GM21360 (cell line): ENCODE results near the gene FHL1.
"Not testable (repeated sequence)": the region's sequence is repeated elsewhere in the genome, so short reads cannot be mapped to it uniquely, and the experiment has no call there.

ENCODE experiments used
- ATAC-seq: cut with Tn5 transposase; IDR thresholded peaks from one replicate; pipeline ENCODE4 v1.9.1; 2021; ENCODE audit warnings: mild to moderate bottlenecking, moderate library complexity; ENCODE audit not compliant: unreplicated experiment

FHL1 gene

DNA sequence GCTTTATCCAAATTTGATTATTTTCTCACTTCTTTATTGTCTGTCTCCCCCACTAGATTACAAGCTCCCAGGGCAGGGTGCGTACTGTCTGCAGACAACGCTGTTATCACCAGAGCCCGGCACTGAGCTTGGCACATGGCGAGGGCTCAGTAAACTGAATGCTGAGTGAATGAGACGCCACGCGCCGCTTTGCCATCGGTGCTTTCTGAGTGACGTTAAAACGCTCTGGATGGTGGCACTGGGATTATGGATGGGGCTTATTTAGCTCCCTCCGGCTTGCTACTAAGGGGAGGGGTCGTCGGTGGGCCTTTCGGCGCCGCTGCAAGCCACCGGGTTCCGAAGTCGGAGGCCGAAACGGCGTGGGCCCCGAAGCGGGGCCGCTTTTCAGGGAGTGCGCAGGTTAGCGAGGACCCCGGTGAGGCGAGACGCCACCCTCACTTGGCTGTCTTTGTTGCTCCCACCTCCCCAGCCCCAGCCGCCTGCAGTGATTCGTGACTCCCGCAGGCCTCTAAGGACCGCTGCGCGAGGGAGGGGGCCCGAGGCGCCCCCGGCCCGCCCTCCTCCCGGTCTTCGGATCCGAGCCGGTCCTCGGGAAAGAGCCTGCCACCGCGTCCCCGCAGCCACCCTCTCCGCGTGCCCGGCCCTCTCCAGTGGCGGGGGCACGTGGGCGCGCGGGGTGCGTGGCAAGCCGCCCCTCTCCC lies 569 bp upstream of the FHL1 start:
- ATAC-seq: no peak

DNA sequence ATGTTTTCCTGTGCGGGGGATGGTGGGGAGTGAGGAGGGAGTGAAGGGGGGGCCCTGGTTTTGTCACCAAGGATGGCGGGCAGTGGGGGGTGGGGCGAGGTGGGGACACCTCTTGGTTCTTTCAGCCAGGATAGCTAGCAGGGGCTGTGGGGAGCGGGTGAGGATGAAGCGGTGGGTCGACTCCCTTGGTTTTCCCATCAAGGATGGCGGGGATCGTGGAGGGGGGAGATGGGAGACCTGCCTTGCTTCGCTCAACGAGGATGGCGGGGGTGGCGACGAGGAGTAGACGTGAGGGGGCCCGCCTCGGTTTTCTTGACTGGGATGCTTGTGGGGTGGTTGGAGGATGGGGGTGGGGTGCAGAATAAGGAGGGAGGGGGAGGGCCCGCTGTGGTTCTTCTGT lies 643 bp downstream of the FHL1 start:
- no peak for ATAC-seq

- ATAC-seq: no peak
Measured at GRCh38 chrX:136148391-136148790, 1.1 kb downstream of the FHL1 start.

DNA sequence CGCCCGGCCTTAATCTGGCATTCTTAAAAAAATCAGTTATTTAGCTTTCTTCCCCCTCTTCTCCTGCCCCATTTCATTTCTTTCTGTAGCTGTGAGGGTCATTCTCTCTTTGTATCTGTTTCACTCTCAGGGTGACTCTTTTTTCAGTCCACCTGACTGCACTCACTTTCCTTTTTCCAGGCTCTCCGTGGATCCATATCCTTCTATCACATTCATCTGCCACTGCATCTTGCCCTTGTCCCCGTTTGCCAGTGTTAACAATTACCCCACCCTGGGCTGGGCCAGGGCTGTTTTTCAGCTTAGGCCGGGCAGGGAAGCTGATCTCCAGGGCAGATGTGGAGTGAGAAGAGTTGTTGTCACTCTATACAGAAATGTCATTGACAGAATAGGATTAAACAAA lies 7.7 kb downstream of the FHL1 start:
- no peak for ATAC-seq

DNA sequence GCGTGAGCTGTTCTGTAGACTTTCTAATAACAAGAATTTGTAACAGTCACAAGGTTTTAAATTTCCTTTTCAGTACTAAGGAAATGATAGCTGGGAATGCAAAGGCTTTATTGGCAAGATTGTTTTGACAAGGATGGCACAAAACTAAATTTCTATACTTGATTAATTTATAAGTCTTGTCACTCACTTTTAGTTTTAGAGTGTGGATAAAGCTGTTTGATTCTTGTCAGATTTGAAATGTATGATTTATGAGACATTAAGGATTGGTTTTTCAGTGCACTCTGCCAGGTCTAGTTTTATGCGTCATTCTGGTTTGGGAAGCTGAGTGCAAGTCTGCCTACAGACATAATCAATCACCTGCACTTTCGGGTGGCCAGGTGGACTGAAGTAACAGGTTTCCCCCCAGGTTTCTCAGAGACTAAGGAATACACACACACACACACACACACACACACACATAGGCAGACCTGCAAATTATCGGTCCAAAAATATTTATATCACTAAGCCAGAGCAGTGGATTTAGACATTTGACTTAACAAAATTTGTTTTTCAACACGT lies 9.3 kb downstream of the FHL1 start:
- ATAC-seq: no peak

- no peak for ATAC-seq
Measured at GRCh38 chrX:136157187-136157586, 9.9 kb downstream of the FHL1 start.

DNA sequence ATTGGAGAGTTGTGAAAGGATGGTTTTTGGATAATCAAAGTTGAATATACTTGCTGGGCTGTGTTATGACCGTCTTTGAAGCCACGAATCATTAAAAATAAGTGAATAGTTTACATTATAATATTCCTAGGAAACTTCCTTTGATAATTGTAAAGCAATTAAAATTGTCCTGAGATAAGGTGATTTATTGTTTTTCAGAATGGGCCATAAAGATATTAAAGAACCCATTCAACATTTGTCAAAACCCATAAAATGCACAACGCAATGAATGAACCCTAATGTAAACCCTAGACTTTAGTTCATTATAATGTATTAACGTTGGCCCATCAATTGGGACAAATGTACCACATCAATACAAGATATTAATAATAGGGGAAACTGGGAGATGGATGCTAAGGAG lies 11.4 kb downstream of the FHL1 start:
- ATAC-seq: no peak

GRCh38 chrX:136159611-136160025 lies 12.3 kb downstream of the FHL1 start:
- ATAC-seq: no peak

GRCh38 chrX:136162827-136163570 lies 15.7 kb downstream of the FHL1 start:
- no peak for ATAC-seq

DNA sequence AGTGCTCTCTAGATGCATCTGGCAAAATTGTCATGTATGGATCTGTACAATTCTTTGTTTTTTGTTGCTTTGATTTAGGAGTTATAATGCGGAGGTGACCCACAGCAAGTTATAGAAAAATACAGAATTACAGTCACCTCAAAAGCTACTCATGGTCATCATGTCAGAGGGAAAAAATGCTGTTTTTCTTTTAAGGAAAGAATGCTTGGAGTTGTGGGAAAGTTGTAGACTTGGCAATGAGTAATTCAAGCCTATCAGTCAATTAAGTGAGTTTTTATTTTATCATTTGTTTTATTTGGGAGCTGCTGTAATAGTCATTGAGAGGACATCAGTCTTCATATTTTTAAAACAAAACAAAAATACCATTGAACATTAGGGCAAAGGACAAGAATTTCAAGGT lies 16.4 kb downstream of the FHL1 start:
- no peak for ATAC-seq

DNA sequence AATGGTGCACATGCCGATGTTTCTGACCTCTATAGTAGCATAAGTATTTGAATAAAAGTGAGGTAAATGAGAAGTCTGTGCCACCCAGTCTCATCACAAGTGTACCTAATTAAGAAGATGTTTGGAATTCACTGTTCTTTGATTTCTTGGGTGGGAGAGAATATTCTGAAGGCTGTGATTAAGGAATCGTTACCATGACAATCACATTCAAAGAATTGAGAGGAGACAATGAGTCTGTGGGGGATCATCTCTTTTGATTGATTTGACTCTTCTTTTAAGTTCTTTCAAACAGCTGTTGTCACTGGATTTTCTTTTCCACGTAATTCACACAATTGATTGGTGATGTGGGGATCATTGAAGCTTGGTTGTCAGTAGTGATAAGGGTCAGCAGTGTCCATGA lies 18.1 kb downstream of the FHL1 start:
- ATAC-seq: no peak

DNA sequence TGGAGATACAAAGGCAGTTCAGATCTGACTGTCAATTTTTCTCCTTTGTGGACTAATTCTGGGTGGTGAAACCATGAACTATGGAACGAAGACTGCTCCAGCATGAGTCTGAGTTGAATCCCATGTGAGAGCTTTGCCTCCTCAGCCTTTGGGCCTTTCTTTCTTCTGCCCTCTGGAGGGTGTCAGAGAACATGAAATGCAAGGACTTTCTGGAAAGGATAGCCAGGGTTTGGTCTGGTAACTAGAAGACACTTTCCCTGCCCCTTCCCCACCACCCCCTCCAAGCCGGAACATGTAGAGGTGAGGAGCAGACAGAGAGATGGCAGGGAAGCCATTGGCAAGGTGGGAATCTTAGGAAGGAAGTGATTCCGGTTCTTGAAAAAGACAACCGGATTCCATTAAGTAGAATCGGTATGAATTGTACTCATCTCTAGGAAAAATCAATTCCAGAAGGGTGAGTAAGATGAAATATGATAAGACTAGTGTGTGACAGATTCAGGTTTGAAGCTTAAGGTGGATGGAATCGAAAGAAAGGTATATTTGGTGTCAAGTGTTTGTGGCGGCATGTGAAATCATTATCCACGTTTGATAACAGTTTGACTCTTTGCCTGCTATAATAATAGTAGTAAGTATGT lies 19.0 kb downstream of the FHL1 start:
- ATAC-seq: no peak

- not testable (repeated sequence) for ATAC-seq
Measured at GRCh38 chrX:136167989-136168388, 20.7 kb downstream of the FHL1 start.

DNA sequence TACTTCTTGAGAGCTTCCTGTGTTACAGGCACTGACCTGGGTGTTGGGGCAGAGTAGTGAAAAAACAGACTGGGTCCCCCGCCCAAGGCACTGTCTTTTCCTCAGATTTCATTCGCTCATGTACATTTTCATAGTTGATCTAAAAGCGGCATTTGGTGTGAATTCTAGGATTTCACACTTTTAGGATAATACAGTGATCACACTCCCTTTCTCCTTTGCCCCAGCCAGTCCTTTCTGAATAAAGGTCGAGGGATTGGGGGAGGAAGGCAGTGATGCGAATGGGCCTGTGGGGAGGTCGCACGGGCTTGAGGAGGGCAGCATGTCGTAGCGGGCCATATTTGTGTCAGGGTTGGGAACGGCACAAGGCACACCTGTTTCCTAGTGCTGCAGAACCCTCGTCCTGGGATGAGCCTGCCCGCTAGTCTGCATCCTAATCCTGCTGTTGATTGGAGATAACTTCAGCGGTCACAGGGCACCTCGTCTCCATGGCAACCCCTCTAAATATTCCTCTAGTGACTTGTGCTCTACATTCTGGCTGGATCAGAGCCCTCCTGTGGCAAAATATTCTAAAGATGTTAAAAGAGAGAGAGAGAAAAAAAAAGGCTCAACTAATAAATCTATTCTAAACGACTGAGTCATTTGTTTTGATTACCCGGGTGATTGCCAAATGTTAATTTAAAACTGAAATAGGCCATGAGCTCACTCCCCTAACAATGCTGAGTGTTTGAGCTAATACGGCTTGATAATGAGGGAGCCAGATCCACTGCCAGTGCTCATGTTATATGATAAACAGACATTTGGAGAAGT lies 21.8 kb downstream of the FHL1 start:
- no peak for ATAC-seq

- ATAC-seq: no peak
Measured at GRCh38 chrX:136170139-136170800, 22.9 kb downstream of the FHL1 start.

GRCh38 chrX:136171420-136171819 lies 24.1 kb downstream of the FHL1 start:
- no peak for ATAC-seq

DNA sequence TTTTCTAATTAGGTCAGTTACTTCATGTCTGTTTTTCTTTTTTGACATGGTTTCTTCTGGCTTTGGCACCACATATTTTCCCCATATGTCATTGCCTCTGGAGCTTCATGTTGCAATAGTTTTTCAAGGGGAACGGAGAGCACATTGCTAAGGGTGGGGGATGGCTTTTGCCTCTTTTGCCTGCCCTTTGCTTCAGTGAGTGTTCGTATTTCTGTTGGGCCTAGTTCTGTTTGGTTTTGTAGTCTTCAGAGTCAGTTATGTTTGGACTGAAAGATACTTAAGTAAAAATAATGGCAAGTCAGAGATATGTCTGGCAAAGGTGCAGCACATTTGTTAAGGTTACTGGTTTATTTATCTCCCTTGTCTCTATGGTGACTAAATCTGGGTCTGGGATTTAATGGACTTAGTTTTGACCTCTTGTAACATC lies 29.1 kb downstream of the FHL1 start:
- ATAC-seq: no peak

DNA sequence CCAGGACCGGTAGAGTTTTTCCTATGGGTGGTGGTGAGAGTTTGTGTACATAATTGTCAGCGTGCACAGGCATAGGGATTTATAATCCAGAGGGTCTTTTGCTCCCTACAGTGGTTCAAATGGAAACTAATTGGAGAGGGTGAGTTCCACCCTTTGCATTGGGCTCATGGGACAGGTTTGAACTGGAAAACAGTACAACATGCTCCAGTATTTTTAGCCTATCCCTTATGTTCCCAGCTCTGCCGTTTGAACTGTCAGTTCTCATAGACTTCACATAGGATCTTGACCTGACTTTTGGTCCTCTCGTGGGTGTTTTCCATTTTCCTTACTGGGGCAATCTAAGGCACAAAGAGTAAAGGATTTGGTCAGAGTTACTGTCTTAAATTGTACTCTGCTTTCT lies 31.8 kb downstream of the FHL1 start:
- no peak for ATAC-seq

- no peak for ATAC-seq
Measured at GRCh38 chrX:136182414-136182813, 35.1 kb downstream of the FHL1 start.

- ATAC-seq: no peak
Measured at GRCh38 chrX:136183172-136183571, 35.8 kb downstream of the FHL1 start.
